GM12801 (cell line): ENCODE measurements around the gene ARSA.

Experiments used
- TF ChIP-seq, protein P1 (sequence below): IDR thresholded peaks from one replicate; pipeline ENCODE4 v1.5.1; 2011; ENCODE audit warnings: control low read depth; ENCODE audit not compliant: insufficient read length; ENCODE audit errors: extremely low read depth

Gene ARSA

DNA sequence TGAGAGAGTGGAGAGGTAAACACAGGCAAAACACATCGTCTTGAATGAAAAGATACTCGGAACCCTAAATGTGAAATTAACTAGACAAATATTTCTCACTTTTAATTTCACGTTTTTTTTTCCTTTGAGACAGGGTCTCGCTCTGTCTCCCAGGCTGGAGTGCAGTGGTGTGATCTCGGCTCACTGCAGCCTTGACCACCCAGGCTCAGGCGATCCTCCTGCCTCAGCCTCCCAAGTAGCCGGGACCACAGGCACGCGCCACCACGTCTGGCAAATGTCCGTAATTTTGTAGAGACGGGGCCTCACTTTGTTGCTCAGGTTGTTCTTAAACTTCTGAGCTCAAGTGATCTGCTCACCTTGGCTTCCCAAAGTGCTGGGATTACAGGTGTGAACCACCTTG, 37.3 kb upstream of the ARSA start:
- TF ChIP-seq, protein P1, sequence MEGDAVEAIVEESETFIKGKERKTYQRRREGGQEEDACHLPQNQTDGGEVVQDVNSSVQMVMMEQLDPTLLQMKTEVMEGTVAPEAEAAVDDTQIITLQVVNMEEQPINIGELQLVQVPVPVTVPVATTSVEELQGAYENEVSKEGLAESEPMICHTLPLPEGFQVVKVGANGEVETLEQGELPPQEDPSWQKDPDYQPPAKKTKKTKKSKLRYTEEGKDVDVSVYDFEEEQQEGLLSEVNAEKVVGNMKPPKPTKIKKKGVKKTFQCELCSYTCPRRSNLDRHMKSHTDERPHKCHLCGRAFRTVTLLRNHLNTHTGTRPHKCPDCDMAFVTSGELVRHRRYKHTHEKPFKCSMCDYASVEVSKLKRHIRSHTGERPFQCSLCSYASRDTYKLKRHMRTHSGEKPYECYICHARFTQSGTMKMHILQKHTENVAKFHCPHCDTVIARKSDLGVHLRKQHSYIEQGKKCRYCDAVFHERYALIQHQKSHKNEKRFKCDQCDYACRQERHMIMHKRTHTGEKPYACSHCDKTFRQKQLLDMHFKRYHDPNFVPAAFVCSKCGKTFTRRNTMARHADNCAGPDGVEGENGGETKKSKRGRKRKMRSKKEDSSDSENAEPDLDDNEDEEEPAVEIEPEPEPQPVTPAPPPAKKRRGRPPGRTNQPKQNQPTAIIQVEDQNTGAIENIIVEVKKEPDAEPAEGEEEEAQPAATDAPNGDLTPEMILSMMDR = no peak

DNA sequence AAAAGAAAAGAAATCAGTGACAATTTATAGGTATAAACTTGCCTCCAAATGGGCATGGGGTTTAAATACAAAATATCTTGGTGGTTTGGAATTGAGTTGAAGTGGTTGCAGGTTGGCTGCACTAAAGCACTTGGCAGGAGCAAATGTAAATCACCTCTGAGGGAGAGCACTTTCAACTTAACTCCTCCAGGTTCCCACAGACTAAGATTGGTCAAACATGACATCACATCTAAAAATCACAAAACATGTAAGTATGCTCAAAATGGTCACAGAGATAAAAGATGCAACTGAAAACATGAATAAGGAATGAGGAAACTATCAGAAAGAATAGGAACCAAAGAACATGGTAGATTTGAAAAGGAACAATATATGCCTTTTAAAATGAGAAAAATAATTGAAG, 32.4 kb upstream of the ARSA start:
- TF ChIP-seq, protein P1 = no peak

DNA sequence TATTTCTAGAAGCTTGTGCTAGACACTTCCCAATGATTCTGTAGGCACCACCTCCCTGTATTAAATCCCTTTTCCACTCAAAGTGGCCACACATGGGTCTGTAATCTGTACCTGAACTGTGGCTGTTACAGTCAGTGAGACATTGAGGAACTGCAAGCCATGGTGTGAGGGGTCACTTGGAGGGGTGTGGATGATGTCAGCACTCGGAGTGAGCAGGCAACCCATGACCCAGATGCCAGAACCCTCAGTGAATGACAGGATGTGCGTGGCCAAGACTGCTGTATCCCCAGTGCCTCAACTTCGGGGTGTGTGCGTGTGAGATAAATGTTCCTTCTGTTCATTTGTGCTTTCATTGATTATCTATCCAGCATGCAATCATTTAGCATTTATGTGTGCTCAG, 30.0 kb upstream of the ARSA start:
- TF ChIP-seq, protein P1 = no peak

DNA sequence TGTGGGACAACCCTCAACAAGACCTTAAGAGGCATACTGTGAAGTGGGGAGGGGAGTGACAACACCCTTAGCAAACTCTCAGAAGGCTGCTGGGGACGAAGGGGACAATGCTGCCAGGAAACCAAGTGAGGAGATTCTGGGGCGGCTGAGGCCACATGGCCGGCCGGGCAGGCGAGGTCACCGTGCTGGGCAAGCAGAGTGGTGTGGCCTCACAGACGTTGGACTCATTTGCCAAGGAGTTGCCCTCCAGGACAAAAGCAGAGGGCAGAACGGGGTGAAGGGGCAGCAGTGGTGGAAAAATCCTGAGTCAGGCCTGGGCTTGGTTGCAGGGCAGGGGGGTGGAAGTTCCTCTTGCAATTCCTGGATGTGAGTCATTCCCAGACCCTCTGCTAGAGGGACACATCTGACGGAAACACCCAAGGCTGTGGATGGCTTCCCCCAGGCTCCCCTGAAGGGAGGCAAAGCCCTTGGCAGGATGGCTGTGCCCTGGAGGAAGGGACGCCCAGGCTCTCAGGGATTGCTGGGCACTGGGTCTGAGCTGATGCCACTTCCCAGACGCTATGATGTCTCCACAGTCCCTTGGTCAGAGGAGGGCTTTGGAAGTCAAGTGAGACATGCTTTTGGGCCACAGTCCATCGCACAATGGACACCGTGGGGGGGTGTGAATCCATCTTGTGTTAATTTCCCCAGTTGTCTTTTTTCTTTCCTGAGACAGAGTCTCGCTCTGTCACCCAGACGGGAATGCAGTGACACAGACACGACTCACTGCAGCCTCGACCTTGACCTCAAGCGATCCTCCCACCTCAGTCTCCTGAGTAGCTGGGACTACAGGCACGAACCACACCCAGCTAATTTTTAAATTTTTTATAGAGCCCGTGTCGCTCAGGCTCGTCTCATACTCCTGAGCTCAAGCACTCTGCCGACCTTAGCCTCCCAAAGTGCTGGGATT, 28.4 kb upstream of the ARSA start:
- TF ChIP-seq, protein P1 = no peak

GRCh38 chr22:50653256-50653655, 25.3 kb upstream of the ARSA start:
- TF ChIP-seq, protein P1 = no peak

- TF ChIP-seq, protein P1 = no peak
Observed at GRCh38 chr22:50641696-50642607, 14.0 kb upstream of the ARSA start.
